Measurements from ENCODE around the gene DCHS1. TPM values are rescaled to one million over a fixed set of nuclear protein-coding genes. Genes with fewer than 3 reads are reported as not detected.

Gene DCHS1
- total RNA-seq, 3 donors from 2014 or later = 3.5 to 38.8 (median 6.0) TPM

GRCh38 chr11:6623391-6624363 is 31.9 kb downstream of the DCHS1 start:
- DNase-seq (peak in 1 of 3 donors; percentile 49), ATAC-seq (no peak)
- Histone ChIP-seq H3K36me3 (ENCODE audit: low read depth) (no peaks in the 10 kb centered on the region), H3K9me3 (no peaks in the 10 kb centered on the region), H3K4me1 (ENCODE audit: low read depth) (no peaks in the 10 kb centered on the region), H3K4me3 (no peak overlapping the region)
- intact Hi-C loops (cut with DNase I, micrococcal nuclease) = no loop called here
- no peak for TF ChIP-seq CTCF (IDR thresholded peaks at IDR 0.05)

GRCh38 chr11:6622261-6623171 is 33.1 kb downstream of the DCHS1 start:
- TF ChIP-seq CTCF (IDR thresholded peaks at IDR 0.05) = no peak
- Histone ChIP-seq H3K4me1 (ENCODE audit: low read depth) (peaks cover 9% of the 10 kb centered on the region), H3K9me3 (no peaks in the 10 kb centered on the region), H3K4me3 (no peak overlapping the region), H3K36me3 (ENCODE audit: low read depth) (no peaks in the 10 kb centered on the region)
- DNase-seq (peak in 1 of 3 donors; percentile 51), ATAC-seq (no peak)
- intact Hi-C loops (cut with DNase I, micrococcal nuclease) = no loop called here

- intact Hi-C loops (cut with DNase I, micrococcal nuclease) = no loop called here
- H3K4me3 ChIP-seq = no peak overlapping the region
- no peak for TF ChIP-seq CTCF (IDR thresholded peaks at IDR 0.05)
- H3K4me1 ChIP-seq (ENCODE audit: low read depth) = peaks cover 9% of the 10 kb centered on the region
- ATAC-seq = no peak
- no peaks in the 10 kb centered on the region for H3K9me3 ChIP-seq
- DNase-seq = peak in 1 of 3 donors; percentile 52
- no peaks in the 10 kb centered on the region for H3K36me3 ChIP-seq (ENCODE audit: low read depth)
Observed at GRCh38 chr11:6621711-6622211, 33.8 kb downstream of the DCHS1 start.

GRCh38 chr11:6620636-6621035 is 35.0 kb downstream of the DCHS1 start:
- no peak for ATAC-seq
- Histone ChIP-seq H3K4me3 (no peak overlapping the region), H3K36me3 (ENCODE audit: low read depth) (no peaks in the 10 kb centered on the region), H3K9me3 (no peaks in the 10 kb centered on the region), H3K4me1 (ENCODE audit: low read depth) (peaks cover 9% of the 10 kb centered on the region)
- intact Hi-C loops (cut with DNase I, micrococcal nuclease) = no loop called here
- DNase-seq = no peak
- no peak for TF ChIP-seq CTCF (IDR thresholded peaks at IDR 0.05)

- TF ChIP-seq CTCF (IDR thresholded peaks at IDR 0.05) = no peak
Observed at GRCh38 chr11:6619004-6619745, 36.4 kb downstream of the DCHS1 start, which contains the start of gene TPP1. TPP1 (minus strand) TSS chr11:6619422; CDS start chr11:6619400, 22 bp downstream.

More at GRCh38 chr11:6619004-6619745, 36.4 kb downstream of the DCHS1 start, which contains the start of gene TPP1:
- ATAC-seq = peak; percentile 96
- Histone ChIP-seq H3K36me3 (ENCODE audit: low read depth) (no peaks in the 10 kb centered on the region), H3K9me3 (no peaks in the 10 kb centered on the region), H3K4me1 (ENCODE audit: low read depth) (peaks cover 9% of the 10 kb centered on the region), H3K4me3 (peak within 1 kb of the TSS; percentile 50)
- peak; percentile 90 to 98 (median 91) for DNase-seq
- intact Hi-C loops (cut with DNase I, micrococcal nuclease) = no loop called here
